ENCODE data around the gene RPL35. TPM values are rescaled to one million over a fixed set of nuclear protein-coding genes. Genes with fewer than 3 reads are reported as not detected.

RPL35 gene
- total RNA-seq, 3 donors from 2014 or later = 2,475 to 3,579 (median 2,566) TPM

GRCh38 chr9:124855944-124856765 is 5.6 kb downstream of the RPL35 start:
- Histone ChIP-seq H3K4me1 (peaks cover 4 to 15% of the 10 kb centered on the region in 2 donors), H3K4me3 (no peak overlapping the region), H3K36me3 (peaks cover 4% of the 10 kb centered on the region), H3K27me3 (no peaks in the 10 kb centered on the region), H3K27ac (no peak overlapping the region), H3K9me3 (no peaks in the 10 kb centered on the region)
- intact Hi-C loops (cut with DNase I; ENCODE audit: low total_unique reads) = no loop called here
- DNase-seq (ENCODE audit: low spot score in 2 of 2) = no peak
- TF ChIP-seq POLR2A (IDR thresholded peaks at IDR 0.05) (no peak), CTCF (IDR thresholded peaks at IDR 0.05) (no peak)

DNA sequence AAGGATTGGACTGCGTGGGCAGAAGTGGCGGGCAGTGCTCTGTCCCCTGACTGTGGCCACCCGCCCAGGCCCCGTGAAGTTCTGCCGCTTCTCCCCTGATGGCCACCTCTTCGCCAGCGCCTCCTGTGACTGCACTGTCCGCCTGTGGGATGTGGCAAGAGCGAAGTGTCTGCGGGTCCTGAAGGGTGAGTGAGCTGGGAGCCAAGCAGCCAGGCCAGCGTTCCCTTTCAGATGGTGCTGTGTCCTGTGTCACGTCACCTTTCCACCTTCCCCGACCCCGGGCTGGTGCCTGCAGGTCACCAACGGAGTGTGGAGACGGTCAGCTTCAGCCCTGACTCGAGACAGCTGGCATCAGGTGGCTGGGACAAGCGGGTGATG is 6.2 kb downstream of the RPL35 start:
- intact Hi-C loops (cut with DNase I; ENCODE audit: low total_unique reads) = no loop called here
- H3K4me3 ChIP-seq = no peak overlapping the region
- peaks cover 4% of the 10 kb centered on the region for H3K36me3 ChIP-seq
- TF ChIP-seq POLR2AphosphoS5 (IDR thresholded peaks at IDR 0.05) (no peak), POLR2A (IDR thresholded peaks at IDR 0.05) (no peak), CTCF (IDR thresholded peaks at IDR 0.05) (no peak)
- H3K27me3 ChIP-seq = no peaks in the 10 kb centered on the region
- no peak overlapping the region for H3K27ac ChIP-seq
- no peak for DNase-seq (ENCODE audit: low spot score in 2 of 2)
- no peaks in the 10 kb centered on the region for H3K9me3 ChIP-seq
- H3K4me1 ChIP-seq = peaks cover 0 to 12% of the 10 kb centered on the region in 2 donors

GRCh38 chr9:124854822-124855221 is 6.9 kb downstream of the RPL35 start:
- H3K36me3 ChIP-seq = peaks cover 4% of the 10 kb centered on the region
- no peak for TF ChIP-seq POLR2A (IDR thresholded peaks at IDR 0.05)
- TF ChIP-seq CTCF (IDR thresholded peaks at IDR 0.05) = no peak
- no peak overlapping the region for H3K27ac ChIP-seq
- H3K27me3 ChIP-seq = no peaks in the 10 kb centered on the region
- intact Hi-C loops (cut with DNase I; ENCODE audit: low total_unique reads) = no loop called here
- peaks cover 0 to 7% of the 10 kb centered on the region in 2 donors for H3K4me1 ChIP-seq
- H3K4me3 ChIP-seq = no peak overlapping the region
- no peaks in the 10 kb centered on the region for H3K9me3 ChIP-seq
- no peak for DNase-seq (ENCODE audit: low spot score in 2 of 2)

GRCh38 chr9:124854161-124854560 is 7.6 kb downstream of the RPL35 start:
- DNase-seq (ENCODE audit: low spot score in 2 of 2) = no peak
- Histone ChIP-seq H3K27me3 (no peaks in the 10 kb centered on the region), H3K36me3 (peaks cover 4% of the 10 kb centered on the region), H3K4me1 (peaks cover 0 to 7% of the 10 kb centered on the region in 2 donors), H3K27ac (peak overlapping the region in 1 of 2 donors; percentile 67), H3K9me3 (no peaks in the 10 kb centered on the region), H3K4me3 (no peak overlapping the region)
- TF ChIP-seq CTCF (IDR thresholded peaks at IDR 0.05) (no peak), POLR2AphosphoS5 (IDR thresholded peaks at IDR 0.05) (no peak), POLR2A (IDR thresholded peaks at IDR 0.05) (no peak)
- intact Hi-C loops (cut with DNase I; ENCODE audit: low total_unique reads) = no loop called here

DNA sequence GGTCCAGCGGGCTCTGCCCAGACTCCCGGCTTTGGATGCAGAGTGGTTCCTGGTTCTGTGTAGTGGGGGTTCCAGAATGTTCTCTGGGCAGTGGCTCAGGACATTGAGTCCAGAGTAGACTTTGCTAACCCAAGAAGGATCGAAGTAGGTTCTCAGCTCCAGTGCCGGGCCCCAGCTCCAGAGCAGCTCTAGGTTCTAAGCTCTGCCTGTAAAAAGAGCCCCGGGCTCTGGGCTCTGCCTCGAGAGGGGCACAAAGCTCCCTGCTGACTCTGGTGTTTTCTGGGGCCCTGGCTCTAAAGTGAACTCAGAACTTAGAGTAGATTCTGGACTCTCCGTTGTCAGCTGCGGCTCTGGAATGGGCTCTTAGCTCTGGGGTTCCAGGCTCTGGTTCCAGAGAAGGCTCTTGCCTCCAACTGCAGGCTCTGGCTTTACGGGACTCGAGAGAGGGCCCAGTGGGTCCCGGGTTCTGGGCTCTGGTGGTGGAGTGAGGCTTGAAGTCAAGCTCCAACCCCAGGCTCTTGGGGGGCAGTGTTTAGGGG is 8.1 kb downstream of the RPL35 start:
- no peak for TF ChIP-seq CTCF (IDR thresholded peaks at IDR 0.05)
- TF ChIP-seq POLR2A (IDR thresholded peaks at IDR 0.05) = no peak
- TF ChIP-seq POLR2AphosphoS5 (IDR thresholded peaks at IDR 0.05) = no peak
- Histone ChIP-seq H3K27ac (peak overlapping the region; percentile 22 to 67), H3K36me3 (peaks cover 4% of the 10 kb centered on the region), H3K4me3 (peak overlapping the region; percentile 42 to 66 (median 51)), H3K27me3 (no peaks in the 10 kb centered on the region), H3K4me1 (peaks cover 0 to 7% of the 10 kb centered on the region in 2 donors), H3K9me3 (no peaks in the 10 kb centered on the region)
- DNase-seq (ENCODE audit: low spot score in 2 of 2) = no peak
- intact Hi-C loops (cut with DNase I; ENCODE audit: low total_unique reads) = loop anchor here (2.0 kb wide), 1 partner anchor 81 kb away; no protein-coding TSS in a partner anchor
